Fibroblast of skin of left biceps (primary cell): Measurements from ENCODE around the gene COX7A2.

Experiments
- DNase-seq, 2 experiments: peaks; one replicate each; pipeline ENCODE4 v3.0.0-alpha.2; 2013; ENCODE audit warnings: low read depth in 2 of 2

COX7A2 gene

DNA sequence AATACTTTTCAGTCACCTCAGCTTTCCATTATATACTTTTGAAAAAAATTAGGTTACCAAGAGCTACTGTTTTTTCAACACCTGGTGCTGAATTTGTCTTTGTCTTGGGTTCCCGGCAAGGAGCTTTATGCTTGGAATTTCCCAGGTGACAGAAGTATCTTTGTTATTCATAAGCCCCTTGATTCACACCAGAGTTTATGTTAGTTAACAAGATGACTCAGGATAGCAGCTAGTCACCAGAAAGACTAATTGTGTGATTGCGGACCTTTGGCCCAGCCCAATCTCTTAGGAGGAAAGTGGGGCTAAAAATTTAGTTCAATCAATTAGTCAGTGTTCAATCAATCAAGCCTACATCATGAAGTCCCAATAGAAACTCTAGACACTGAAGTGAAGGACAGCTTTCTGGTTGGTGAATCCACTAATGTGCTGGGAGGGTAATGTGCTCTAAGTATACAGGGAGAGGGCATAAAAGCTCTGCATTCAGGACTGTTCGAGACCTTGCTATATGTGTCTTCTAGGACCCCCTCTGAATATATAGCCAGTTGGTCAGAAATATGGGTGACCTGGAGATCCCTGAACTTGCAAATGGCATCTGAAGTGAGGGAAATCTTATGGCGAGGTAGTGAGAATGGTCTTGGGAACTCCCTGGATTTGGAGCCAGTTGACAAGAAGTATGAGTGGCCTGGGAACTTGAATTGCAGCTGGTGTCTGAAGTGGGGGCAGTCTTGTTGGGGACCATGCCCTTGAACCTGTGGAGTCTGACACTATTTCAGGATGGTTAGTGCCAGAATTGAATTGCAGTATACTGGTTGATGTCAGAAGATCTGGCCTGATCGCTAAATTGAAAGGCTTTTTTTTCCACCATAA lies 24.8 kb upstream of the COX7A2 start:
- no peak for DNase-seq

DNA sequence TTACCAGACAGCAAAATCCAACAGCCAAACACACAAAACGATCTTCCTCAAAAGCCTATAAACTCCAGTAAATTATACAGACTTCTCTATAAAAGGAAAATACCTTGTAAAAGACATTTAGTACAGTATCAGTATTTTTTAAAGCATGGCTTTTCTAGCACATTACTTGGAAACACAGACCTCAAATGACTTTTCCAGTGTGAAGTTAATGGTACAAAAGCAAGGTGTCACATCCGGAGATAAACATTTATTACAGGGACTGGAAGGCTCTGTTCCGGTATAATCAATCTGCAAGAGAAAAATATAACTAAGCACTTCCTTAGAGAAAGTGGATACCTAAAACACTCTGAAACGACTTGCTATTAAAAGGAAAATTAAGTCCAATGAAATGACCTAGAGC lies 23.9 kb upstream of the COX7A2 start:
- DNase-seq, result no peak

DNA sequence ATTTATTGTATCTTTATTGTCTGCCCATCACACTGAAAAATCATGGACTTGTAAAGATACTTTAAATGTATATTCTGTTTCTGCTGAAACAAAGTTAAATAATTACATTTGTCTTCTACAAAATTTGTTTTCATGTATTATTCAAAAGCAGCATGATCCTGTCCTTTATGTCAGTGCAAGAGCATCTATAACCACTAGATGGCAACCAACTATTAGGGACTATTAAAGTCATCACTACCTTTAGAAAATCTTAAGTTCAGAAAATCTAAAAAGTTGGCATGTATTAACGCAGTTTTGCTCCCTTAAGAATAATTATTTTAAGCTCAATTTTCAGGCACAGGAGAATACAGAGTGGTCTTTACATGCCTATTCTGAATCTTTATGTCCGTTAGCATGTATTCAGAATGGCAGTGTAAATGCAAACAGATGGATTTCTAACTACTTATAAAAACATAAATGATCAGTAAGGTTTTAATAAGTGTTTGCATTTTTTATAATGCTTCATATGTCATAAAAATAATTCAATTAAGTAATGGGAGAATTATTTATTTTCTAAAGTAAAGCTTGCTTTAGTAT lies 23.2 kb upstream of the COX7A2 start:
- no peak for DNase-seq

DNA sequence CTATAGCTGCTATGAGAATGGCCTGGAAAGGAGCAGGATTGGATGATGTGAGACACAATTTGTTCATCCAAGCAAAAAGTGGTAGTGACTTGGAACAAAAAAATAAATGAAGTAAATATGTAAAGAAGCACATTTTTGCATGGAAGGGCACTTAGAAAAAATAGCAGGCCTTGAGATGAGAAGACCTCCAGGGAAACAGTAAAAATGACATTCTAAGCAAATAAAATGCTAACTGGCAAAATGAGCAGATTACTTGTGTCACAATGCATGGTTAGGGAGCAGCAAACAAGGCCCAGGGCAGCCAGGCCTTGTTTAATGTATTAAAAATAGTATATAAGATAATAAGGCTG lies 19.8 kb upstream of the COX7A2 start:
- no peak for DNase-seq

DNA sequence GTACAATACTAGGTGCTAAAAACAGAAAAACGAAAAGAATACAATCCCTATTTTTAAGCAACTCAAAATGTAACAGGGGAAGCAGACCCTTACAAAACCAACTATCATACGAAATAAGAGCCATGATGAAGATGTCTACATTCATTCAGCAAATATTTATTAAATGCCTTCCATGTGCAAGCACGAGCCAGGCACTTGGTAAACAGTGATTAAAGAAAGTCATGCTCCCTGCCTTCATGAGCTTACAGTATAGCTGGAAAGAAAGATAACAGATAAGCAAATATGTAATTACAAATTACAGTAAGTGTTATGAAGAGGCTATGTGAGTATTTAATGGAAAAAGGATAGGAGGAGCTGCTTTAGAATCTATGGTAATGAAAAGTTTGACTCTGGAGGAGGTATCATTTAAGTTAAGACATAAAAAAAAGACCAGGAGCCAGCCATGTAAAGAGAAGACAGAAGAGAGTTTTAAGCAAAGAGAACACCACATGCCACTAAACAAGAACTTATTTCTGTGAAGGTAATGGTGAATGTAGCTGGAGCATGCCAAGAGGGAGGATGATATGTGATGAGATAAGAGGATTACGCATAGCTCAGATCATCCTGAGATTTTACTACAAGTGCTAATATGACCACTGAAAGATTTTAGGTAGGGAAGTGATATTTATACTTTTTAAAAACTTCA lies 19.3 kb upstream of the COX7A2 start:
- no peak for DNase-seq

DNA sequence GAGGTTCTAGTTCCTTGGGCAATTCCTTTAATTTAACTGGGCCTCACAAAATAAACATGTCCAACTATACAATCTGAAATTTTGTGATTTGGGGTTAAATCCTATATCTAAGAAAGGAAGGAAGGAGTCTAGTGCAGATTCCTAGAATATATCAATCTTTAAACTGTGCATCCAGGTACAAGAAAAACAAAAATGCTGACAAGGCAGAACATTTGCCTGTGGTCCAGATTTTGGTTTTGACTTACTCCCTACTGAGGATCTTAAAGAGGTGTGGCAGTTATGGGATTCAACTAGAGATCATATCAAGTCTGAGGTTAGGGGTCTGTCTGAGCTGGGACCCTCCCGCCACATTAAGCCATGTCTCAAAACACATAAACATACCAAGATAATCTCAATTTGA lies 17.7 kb upstream of the COX7A2 start:
- DNase-seq, result no peak

DNA sequence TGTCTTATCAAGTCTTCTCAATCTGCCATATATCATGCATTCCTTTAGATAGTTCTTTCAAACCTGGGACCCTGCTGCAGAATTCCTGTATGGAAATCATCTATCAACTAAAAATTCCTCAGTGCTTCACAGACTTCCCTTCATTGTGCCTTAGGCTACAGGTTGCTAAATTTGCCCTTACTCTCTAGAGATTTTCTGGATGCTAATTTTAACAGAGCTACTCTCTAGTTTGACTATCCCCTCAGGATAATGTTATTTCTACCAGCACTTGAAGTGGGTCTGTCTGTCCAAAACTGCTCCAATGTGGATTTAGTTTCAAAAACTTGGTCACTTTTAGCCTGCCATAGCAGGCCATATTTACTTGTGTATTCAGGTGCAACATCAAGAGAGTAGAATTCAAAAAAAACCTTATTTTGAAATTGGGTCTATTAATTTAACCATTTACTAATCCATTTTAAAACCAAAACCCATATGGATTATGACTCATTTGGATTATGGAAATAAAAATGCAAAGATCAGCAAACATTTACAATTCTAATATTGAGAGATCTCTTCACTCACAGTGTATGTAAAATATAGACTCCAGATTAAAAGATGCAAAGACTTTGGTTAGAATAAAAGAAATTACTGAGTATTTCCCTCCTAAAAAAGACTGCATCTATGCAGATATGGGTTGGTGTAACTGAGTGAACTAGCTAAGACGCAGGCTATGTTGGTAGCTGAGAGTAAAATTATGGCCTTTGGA lies 13.9 kb upstream of the COX7A2 start:
- DNase-seq, result no peak

DNA sequence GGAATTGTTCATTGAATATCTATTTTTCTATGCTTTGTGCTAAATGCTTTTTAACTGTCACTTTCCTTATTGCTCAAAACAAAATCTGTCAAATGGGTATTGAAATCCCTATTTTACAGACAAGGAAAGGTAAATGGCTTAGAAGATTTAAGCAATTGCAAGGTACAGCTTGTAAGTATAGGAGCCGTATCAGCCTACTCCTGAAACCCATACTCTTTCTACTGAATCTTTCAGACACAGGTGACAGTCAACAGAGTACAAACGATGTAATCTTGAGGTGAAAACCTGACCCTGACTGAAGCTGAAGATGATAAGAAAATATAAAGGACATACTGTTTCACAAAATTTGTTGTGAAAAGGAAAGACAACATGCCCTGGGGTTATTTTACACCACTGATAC lies 7.0 kb upstream of the COX7A2 start:
- DNase-seq, result no peak

DNA sequence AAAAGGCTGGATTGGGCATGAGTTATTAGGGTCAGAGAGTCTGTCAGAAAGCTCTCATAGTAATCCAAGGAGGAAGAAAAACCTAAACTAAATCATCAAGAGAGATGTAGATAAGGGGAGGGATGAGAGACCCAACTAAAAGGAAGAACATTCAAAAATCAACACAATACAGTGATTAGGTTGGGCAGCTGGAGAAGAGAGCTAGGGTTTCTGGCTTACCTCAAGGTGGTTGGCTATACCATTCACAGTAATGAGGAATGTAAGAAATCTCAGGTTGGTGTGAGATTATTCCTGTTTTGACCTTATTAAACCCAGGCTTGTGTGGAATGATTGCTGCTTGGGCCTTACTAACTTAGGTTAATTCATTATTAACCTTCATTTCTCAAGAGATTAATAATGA lies 6.2 kb upstream of the COX7A2 start:
- no peak for DNase-seq

DNA sequence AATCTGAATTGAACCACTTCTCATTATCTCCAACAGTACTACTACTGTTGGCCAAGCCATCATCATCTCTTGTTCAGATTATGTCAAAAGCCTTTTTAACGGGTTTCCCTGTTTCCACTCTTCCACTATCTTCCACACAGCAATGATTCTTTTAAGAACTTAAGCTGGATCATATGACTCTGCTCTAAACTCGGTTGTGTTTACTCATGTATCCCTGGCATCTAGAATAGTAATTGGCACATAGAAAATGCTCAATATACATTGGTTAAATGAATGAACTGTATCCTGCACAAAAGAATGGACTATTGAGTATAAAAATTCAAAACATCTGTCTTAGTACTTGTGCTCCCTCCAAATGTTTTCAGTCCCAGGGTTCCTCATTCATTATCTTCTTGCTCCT lies 2.8 kb upstream of the COX7A2 start:
- DNase-seq, result no peak

DNA sequence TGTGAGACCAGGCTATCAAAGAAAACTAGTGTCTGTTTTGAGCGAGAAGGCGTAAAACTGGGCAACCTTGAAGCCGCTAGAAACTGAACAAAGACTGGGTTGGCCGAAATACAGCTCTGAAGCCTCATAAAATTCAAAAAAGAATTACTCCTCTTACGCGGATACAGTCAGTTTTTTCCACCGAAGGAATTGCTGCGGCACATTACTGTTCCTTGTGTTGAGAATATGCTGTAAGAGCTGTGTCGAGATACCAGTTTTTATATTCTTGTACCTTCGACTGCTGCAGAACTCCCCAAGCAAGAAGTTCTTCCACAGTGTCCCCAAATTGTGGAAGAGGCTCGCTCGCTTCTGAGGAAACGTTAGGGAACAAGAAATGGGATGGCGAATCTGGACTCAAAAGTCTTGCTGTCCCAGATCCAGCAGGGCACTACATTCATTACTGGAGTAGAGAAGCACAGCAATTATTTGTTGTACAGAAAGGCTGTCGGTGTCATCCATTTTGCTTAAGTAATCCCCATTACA lies 523 bp upstream of the COX7A2 start:
- no peak for DNase-seq

DNA sequence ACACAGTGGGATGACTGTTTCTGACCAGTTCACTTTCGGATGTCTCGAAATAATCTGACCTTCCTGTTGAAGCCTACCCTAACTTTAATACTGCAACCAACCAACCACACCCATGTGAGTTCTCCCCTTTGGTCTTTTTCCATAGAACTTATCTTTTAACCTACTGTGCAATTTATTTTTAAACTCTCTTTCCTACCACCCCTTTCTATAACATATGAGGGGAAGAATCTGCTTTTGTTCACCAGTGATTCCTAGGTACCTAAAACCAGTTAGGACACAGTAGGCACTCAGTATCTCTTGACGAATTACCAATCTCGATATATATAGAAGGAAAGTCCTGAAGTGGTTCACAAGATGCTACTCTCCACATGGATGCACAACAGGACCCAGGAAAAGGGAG lies 7.0 kb downstream of the COX7A2 start:
- DNase-seq, result no peak

DNA sequence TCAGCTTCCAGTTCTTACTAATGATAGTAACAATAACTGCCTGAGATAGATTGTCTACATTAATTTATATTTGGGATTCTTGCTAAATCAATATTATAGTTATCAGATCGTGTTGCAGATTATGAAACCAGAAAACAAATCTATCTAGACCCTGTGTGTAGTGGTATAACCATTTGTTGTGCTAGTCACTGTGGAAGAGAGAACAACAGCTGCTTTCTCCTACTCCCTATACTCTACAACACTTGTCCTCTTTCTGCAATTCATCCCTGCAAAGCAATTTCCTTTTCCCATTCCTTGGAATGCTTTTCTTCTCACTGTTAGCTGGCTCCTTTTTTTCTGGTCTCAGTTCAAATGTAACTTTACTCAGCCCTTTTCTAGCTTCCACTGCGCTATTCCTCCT lies 8.3 kb downstream of the COX7A2 start:
- no peak for DNase-seq

DNA sequence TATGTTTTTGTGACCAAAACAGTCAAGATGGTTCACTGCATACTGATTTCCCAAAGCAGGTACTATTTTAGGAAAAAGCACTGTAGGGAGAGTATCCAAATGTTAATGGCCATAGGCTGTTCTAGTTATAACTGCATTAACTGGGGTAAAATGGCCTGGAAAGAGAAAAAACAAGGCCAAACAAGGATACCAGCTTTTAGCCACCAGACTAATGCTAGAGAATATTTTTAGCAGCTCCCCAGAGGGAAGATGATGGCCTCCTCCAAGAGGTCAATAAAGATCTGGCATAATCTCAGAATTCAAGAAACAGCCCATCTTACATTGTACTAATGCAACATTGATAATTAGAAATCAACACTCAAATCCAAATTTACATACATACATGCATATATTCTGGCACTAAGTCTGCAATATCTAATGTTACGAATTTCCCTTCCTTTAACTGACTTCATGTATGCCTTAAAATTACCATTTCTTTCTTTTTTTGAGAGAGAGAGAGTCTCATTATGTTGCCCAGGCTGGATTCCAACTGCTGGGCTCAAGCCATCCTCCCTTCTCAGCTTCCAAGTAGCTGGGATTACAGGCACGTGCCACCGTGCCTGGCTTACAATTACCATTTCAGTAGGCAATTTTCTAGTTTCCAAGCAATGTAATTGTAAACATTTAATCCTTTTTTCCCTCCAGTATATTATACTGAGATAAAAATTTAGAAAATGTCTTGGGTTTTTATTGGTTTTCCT lies 9.3 kb downstream of the COX7A2 start:
- DNase-seq, result no peak

DNA sequence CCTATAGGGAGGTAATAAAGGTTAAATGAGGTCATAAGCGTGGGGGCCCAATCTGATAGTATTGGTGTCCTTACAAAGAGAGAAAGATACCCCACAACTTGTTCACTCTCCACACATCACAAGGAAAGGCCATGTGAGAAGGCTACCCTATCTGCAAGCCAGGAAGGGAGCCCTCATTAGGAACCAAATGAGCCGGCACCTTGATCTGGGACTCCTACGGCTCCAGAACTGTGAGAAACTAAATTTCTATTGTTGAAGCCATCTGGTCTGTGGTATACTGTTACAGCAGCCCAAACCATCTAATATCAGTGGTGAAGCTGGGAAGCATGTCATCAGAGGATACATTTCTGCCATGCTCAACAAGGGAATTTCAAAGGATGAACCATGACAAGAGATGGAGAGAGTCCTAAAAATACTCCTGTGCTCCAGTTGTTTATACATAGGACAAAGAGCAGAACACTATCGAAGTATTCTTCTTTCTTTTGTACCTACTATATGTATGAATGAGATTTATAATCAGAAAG lies 10.4 kb downstream of the COX7A2 start:
- DNase-seq, result no peak

DNA sequence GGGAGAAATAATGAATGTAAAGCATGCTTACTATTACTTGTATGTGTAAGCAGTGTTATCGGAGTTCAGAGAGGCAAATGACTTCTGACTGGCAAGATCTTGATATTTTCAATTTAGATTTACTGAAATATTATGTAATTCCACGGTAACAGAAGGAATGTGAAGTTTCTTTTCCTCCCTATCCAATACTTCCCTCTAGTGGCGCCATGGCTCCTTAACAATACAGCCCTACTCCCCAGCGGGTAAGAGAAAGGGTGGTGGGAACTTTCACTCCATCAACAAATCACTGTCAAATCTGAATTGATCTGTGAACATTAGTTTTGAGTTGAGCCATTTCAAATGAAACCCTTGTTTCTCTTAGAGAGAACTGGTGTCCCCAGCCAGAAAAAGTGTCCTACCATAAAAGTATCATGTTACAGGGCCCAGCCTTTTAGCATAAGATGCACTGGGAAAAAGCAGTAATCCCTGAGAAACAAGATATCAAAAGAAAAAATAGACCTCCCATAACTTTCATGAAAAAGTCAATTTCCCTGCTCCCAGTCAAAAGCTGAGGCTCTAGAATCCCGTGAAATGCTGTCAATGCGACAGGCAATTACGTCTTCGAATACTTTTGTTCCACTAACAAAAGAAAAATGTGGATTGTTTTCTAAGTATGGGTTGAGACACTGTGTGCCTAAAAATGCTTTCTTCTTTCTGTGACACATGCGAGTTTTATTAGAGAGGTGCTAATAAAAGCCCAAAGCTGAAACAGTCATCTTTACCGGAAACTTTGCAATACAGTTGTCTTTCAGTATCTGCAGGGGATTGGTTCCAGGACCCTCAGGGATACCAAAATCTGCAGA lies 12.9 kb downstream of the COX7A2 start:
- no peak for DNase-seq

DNA sequence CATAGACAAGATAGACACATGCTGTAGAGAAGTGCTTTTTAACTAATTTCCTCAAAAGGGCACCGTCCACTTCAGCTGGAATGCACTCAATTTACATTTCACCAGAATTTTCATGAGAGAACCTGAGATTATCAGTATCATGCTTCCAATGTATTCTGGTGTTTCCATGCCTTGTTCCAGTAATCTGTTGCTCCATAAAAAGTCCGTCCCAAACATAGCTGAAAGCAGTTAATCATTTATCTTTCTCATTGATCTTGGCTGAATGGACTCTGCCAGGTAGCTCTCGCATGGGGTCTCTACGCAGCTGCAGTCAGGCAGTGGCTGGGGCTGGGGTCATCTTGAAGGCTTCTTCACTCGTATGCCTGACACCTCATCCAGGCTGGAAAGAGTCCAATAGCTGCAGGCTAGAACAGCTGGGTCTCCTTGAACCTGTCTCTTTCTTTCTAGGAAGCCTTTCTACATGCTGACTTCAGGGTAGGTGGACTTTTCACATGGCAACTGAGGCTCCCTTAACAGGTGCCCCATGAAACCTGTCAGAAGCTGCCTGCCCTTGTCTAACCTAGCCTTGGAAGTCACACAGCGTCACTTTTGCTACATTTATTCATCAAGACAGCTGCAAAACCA lies 19.2 kb downstream of the COX7A2 start:
- no peak for DNase-seq

DNA sequence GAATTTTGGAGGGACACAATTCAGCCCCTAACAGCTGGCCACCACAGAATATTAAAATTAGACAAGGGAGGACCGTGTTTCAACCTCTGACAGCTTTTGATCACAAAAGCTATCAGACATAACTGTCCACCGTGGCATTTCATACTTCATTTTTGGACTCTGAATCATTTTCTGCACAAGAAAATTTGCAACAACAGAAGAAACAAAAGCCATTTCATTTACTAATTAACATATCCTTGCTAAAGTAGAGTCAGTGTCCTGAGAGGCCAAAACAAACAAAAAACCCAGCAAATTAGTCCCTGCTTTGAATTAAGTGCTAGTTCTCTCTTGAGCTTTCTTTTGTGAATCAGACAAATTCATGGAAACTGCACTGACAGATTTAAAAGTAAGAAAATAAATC lies 20.2 kb downstream of the COX7A2 start:
- DNase-seq, result no peak

DNA sequence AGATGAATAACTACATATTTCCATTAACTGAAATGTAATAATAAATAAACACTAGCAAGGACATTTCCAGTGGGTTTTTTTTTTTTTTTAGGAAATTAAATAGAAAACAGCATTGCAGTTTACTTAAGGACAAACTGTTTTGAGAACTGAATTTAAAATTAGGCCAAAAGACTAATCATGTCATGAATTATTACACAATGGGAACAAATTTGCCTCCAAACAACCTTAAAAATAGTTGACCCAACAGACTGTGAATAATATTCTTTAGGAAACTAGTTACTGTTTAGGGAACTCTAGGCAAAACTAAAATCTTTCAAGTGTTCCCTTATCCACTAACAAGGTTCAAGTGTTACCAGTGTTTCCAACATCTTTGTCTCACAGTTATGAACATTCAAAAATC lies 21.3 kb downstream of the COX7A2 start:
- DNase-seq, result no peak

DNA sequence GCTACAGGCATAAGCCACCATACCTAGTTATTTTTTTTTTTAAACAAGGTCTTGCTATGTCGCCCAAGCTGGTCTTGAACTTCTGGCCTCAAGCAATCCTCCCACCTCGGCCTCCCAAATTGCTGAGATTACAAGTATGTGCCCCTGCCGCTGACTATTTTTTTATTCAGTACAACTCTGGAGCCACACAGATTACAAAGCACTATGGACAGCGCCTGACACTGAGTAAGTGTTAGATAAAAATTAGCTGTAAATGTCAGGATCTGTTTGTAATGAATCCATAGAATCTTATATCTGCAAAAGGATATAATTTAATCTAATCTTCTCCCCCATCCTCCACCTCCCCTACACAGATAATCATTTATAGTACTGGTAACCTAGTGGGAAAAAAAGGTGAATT lies 22.5 kb downstream of the COX7A2 start:
- DNase-seq, result no peak
